SK-N-SH (cell line): ENCODE measurements around the gene MLC1. TPM values are rescaled to one million over a fixed set of nuclear protein-coding genes. Genes with fewer than 3 reads are reported as not detected.

ENCODE experiments used
- CTCF ChIA-PET: fragments of 300-600, 350-600 bp; formaldehyde crosslinking; extraction: SDS; loops from one replicate; lab custom pipeline; 2021; lab: Yijun Ruan, JAX
- POLR2A ChIA-PET: fragments of 350-600 bp; sonication (Branson Sonifier 250); formaldehyde crosslinking; extraction: SDS; loops from one replicate; lab custom pipeline; 2020; ENCODE audit warnings: antibody characterized with exemption, inconsistent platforms; lab: Yijun Ruan, JAX
- DNase-seq: peaks from one replicate; pipeline ENCODE4 v3.0.0; 2012
- H2AFZ ChIP-seq: fragments of 200-600 bp; sonication (generic); 2 replicates; pipeline ENCODE4 v1.8.1; 2016; ENCODE audit warnings: antibody characterized with exemption, mild to moderate bottlenecking, low read depth
- H3F3A ChIP-seq: fragments of 200-600 bp; sonication (generic); replicated peaks from 2 replicates; pipeline ENCODE3; 2016; ENCODE audit warnings: antibody characterized with exemption, mild to moderate bottlenecking; ENCODE audit not compliant: insufficient read depth
- H3K27ac ChIP-seq, 2 experiments: fragments of 200-500 bp in 1 of 2; fragments of 200-600 bp in 1 of 2; sonication (Bioruptor generic) in 1 of 2; sonication (generic), shearing (Covaris generic) in 1 of 2; 2 replicates each; pipeline versions ENCODE4 v1.5.1 to v1.6.1; 2014 to 2016; ENCODE audit warnings: low read depth in 2 of 2, inconsistent platforms in 1 of 2, low read length in 1 of 2, mild to moderate bottlenecking in 1 of 2, mixed read lengths in 1 of 2
- H3K27me3 ChIP-seq: fragments of 200-600 bp; sonication (generic), shearing (Covaris generic); 2 replicates; pipeline ENCODE4 v1.6.1; 2016; ENCODE audit warnings: mixed run types; ENCODE audit not compliant: insufficient read depth
- H3K36me3 ChIP-seq, 2 experiments: fragments of 200-500 bp in 1 of 2; fragments of 200-600 bp in 1 of 2; sonication (Bioruptor generic) in 1 of 2; sonication (generic) in 1 of 2; replicated peaks in 1 of 2; 2 replicates each; pipeline versions ENCODE3 to v1.5.1; 2014 to 2016; ENCODE audit warnings: low read length in 1 of 2, mild to moderate bottlenecking in 1 of 2; ENCODE audit not compliant: insufficient read depth in 2 of 2, control insufficient read depth in 1 of 2
- H3K4me1 ChIP-seq, 2 experiments: fragments of 200-500 bp in 1 of 2; fragments of 200-600 bp in 1 of 2; sonication (Bioruptor generic) in 1 of 2; sonication (generic), shearing (Covaris generic) in 1 of 2; 2 replicates each; pipeline versions ENCODE4 v1.5.1 to v1.6.1; 2014 to 2016; ENCODE audit warnings: low read depth in 1 of 2, low read length in 1 of 2, mixed run types in 1 of 2; ENCODE audit not compliant: insufficient read depth in 2 of 2, control insufficient read depth in 1 of 2
- H3K4me2 ChIP-seq: fragments of 200-600 bp; sonication (generic), shearing (Covaris generic); 2 replicates; pipeline ENCODE4 v1.6.1; 2017; ENCODE audit warnings: mixed run types
- H3K4me3 ChIP-seq, 2 experiments: fragments of 200-500 bp in 1 of 2; fragments of 200-600 bp in 1 of 2; sonication (Bioruptor generic) in 1 of 2; sonication (generic), shearing (Covaris generic) in 1 of 2; 2 replicates each; pipeline versions ENCODE4 v1.5.1 to v1.8.1; 2014 to 2016; ENCODE audit warnings: low read depth in 2 of 2, inconsistent platforms in 1 of 2, low read length in 1 of 2, mild to moderate bottlenecking in 1 of 2, mixed read lengths in 1 of 2, moderate library complexity in 1 of 2
- H3K79me2 ChIP-seq: fragments of 200-600 bp; sonication (generic); 2 replicates; pipeline ENCODE4 v1.8.1; 2017; ENCODE audit warnings: mild to moderate bottlenecking; ENCODE audit not compliant: insufficient read depth
- H3K9ac ChIP-seq: fragments of 200-600 bp; sonication (generic); 2 replicates; pipeline ENCODE4 v1.6.1; 2017; ENCODE audit warnings: mixed run types
- H3K9me2 ChIP-seq: fragments of 200-600 bp; sonication (generic); 2 replicates; pipeline ENCODE4 v1.6.1; 2017; ENCODE audit warnings: mixed run types
- H3K9me3 ChIP-seq: fragments of 200-600 bp; sonication (generic); 2 replicates; pipeline ENCODE4 v1.6.1; 2017; ENCODE audit warnings: mixed run types, mild to moderate bottlenecking, moderate library complexity
- H4K20me1 ChIP-seq: fragments of 200-600 bp; sonication (generic); 2 replicates; pipeline ENCODE4 v1.6.1; 2017; ENCODE audit warnings: mild to moderate bottlenecking, mixed run types; ENCODE audit not compliant: insufficient read depth
- CHD2 ChIP-seq: fragments of 150-350 bp; IDR thresholded peaks from 2 replicates; pipeline ENCODE4 v1.6.1; 2018; ENCODE audit warnings: low read length; ENCODE audit not compliant: partially characterized antibody
- ELF1 ChIP-seq: IDR thresholded peaks from 2 replicates; pipeline ENCODE4 v1.4.0; 2012
- FOXJ3 ChIP-seq: sonication (generic); formaldehyde crosslinking; IDR thresholded peaks from 2 replicates; pipeline ENCODE4 v1.5.1; 2020; ENCODE audit warnings: mild to moderate bottlenecking, missing genetic modification reagents
- JUND ChIP-seq: IDR thresholded peaks from 2 replicates; pipeline ENCODE4 v1.4.0; 2012
- MEF2A ChIP-seq: IDR thresholded peaks from 2 replicates; pipeline ENCODE4 v1.4.0; 2012; ENCODE audit warnings: low read depth, borderline replicate concordance
- NFIC ChIP-seq: IDR thresholded peaks from 2 replicates; pipeline ENCODE4 v1.4.0; 2012; ENCODE audit warnings: borderline replicate concordance
- RAD21 ChIP-seq: IDR thresholded peaks from 2 replicates; pipeline ENCODE4 v1.6.1; 2012; ENCODE audit warnings: mild to moderate bottlenecking, low read length
- RCOR1 ChIP-seq: fragments of 150-350 bp; IDR thresholded peaks from 2 replicates; pipeline ENCODE4 v1.6.1; 2017; ENCODE audit warnings: antibody characterized with exemption, low read length
- RXRA ChIP-seq: IDR thresholded peaks from 2 replicates; pipeline ENCODE4 v1.4.0; 2012; ENCODE audit warnings: low read depth, mild to moderate bottlenecking, borderline replicate concordance
- SIN3A ChIP-seq: IDR thresholded peaks from 2 replicates; pipeline ENCODE4 v1.6.1; 2012; ENCODE audit warnings: low read depth, mild to moderate bottlenecking, low read length, moderate library complexity, borderline replicate concordance
- TAF1 ChIP-seq: IDR thresholded peaks from 2 replicates; pipeline ENCODE4 v1.6.1; 2012; ENCODE audit warnings: low read depth, mild to moderate bottlenecking, low read length, moderate library complexity, borderline replicate concordance
- USF1 ChIP-seq: IDR thresholded peaks from 2 replicates; pipeline ENCODE4 v1.4.0; 2012; ENCODE audit warnings: low read depth, borderline replicate concordance
- ZBTB33 ChIP-seq: IDR thresholded peaks from 2 replicates; pipeline ENCODE4 v1.4.0; 2012; ENCODE audit warnings: low read depth, borderline replicate concordance
- WGBS: methylation state at CpG from one replicate; pipeline ENCODE4 v1.1.6; 2017; ENCODE audit warnings: low lambda C conversion rate; 5-methylcytosine and 5-hydroxymethylcytosine counted together
- polyA plus RNA-seq, 3 experiments: library from polyadenylated mRNA; depleted of rRNA; stranded (reverse); fragments of >200 nt; gene quantifications; 2 replicates each; pipeline ENCODE4 v1.2.3, GENCODE V29; 2012
- TF ChIP-seq, protein P1 (sequence below): IDR thresholded peaks from 2 replicates; pipeline ENCODE4 v1.6.1; 2012; ENCODE audit warnings: mild to moderate bottlenecking, low read depth, low read length, moderate library complexity

The MLC1 gene
- polyA plus RNA-seq, 1 of the 3 experiments (the other 2 are of a cell fraction) = not detected

- peaks cover 14 to 23% of the 10 kb centered on the region in 2 experiments; a peak in 3 of 4 replicates for H3K4me1 ChIP-seq
- no peak overlapping the region for H3K4me3 ChIP-seq
- no peaks in the 10 kb centered on the region for H4K20me1 ChIP-seq
These were observed 32.0 kb upstream of the MLC1 start for GRCh38 chr22:50117168-50117762.

More at GRCh38 chr22:50117168-50117762, 32.0 kb upstream of the MLC1 start:
- no peak for TF ChIP-seq ELF1
- TF ChIP-seq MEF2A = no peak
- no peak for TF ChIP-seq FOXJ3
- no peak for TF ChIP-seq ZBTB33
- no peak for TF ChIP-seq RXRA
- TF ChIP-seq TAF1 = no peak
- TF ChIP-seq RAD21 = no peak
- TF ChIP-seq SIN3A = no peak
- TF ChIP-seq USF1 = no peak
- TF ChIP-seq CHD2 = no peak
- TF ChIP-seq RCOR1 = no peak
- TF ChIP-seq, protein P1, sequence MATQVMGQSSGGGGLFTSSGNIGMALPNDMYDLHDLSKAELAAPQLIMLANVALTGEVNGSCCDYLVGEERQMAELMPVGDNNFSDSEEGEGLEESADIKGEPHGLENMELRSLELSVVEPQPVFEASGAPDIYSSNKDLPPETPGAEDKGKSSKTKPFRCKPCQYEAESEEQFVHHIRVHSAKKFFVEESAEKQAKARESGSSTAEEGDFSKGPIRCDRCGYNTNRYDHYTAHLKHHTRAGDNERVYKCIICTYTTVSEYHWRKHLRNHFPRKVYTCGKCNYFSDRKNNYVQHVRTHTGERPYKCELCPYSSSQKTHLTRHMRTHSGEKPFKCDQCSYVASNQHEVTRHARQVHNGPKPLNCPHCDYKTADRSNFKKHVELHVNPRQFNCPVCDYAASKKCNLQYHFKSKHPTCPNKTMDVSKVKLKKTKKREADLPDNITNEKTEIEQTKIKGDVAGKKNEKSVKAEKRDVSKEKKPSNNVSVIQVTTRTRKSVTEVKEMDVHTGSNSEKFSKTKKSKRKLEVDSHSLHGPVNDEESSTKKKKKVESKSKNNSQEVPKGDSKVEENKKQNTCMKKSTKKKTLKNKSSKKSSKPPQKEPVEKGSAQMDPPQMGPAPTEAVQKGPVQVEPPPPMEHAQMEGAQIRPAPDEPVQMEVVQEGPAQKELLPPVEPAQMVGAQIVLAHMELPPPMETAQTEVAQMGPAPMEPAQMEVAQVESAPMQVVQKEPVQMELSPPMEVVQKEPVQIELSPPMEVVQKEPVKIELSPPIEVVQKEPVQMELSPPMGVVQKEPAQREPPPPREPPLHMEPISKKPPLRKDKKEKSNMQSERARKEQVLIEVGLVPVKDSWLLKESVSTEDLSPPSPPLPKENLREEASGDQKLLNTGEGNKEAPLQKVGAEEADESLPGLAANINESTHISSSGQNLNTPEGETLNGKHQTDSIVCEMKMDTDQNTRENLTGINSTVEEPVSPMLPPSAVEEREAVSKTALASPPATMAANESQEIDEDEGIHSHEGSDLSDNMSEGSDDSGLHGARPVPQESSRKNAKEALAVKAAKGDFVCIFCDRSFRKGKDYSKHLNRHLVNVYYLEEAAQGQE = no peak
- no peak for TF ChIP-seq JUND
- no peak for TF ChIP-seq NFIC
- H3K79me2 ChIP-seq = no peaks in the 10 kb centered on the region
- POLR2A ChIA-PET = no interaction called here
- DNase-seq = no peak
- H3K9me2 ChIP-seq = no peaks in the 10 kb centered on the region
- no peaks in the 10 kb centered on the region for H3K36me3 ChIP-seq
- CTCF ChIA-PET = interaction anchor here (0.6 to 2.0 kb wide), 4 partner anchors 25 to 238 kb away, joined by 3 to 10 read pairs (median 4); no protein-coding TSS in a partner anchor
- no peak overlapping the region for H3K9ac ChIP-seq
- H3K4me2 ChIP-seq = no peak overlapping the region
- H2AFZ ChIP-seq = no peak overlapping the region
- H3K27me3 ChIP-seq = no peaks in the 10 kb centered on the region
- no peak overlapping the region for H3K27ac ChIP-seq
- H3F3A ChIP-seq = peaks cover 7% of the 10 kb centered on the region
- WGBS = 95% methylated on average over 16 of the region's 19 CpGs
- no peaks in the 10 kb centered on the region for H3K9me3 ChIP-seq
